HK-2 (cell line): ENCODE results near the gene MTHFD2L.
A peak's percentile ranks its signal among the peaks of the same experiment; 100 is the strongest.

Experiments used
- DNase-seq: peaks from one replicate; pipeline ENCODE4 v3.0.0-alpha.2; 2018; ENCODE audit not compliant: unreplicated experiment

Gene MTHFD2L

DNA sequence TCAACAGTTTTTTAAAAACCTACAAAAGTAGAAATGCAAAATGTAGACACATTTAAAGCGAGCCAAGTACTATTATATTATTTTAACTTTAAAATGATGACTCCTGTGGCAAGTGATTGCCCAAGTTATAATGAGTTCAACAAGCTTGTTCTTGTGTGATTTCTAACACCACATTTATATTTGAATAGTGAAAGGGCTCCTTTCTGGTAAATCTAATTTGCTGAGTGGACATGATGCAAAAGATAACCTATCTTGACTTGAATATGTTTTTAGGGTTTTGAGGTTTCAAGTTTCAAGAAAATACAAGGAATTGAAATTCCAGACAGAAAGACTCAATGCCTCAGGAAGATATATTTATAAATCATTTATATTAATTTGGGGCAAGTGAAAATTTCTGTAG lies 149.3 kb downstream of the MTHFD2L start:
- no peak for DNase-seq

DNA sequence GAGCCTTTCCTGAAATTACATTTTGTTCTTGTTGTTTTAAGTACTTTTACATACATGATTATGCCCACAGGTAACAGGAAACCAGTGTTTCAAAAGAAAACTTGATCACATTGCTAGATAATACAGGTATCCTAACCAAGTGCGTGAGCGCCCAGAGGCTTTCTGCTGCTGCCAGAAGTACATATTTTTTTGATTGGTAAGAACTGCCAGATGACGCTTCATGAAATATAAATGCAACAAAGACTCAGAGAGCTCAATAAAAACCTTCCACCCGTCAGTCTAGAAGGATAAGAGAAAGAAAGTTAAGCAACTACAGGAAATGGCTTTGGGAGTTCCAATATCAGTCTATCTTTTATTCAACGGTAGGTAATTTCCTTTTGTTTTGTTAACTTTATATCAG lies 150.3 kb downstream of the MTHFD2L start, which contains the start of gene EPGN:
Gene EPGN (plus strand): TSS at position 256 of the 400 bp plus-strand sequence. CDS start 64 bp downstream, at position 320.
- no peak for DNase-seq

DNA sequence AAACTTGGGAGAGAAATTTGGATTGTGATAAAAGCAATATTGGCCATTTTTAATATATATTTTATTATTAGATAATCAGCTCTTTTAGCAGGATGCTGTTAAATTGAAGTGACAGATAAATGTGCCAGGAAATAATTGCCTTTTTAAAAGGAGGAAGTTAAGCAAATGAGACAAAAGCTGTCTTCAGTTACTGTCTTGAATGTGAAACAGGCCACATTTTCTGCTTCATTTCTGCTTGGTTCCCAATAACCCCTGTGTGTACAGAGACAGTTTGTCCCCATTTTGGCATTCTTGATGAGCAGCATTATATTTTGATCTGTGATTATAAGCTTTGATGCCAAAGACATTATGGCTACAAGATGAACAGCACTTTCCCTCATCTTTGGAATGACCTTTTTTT lies 151.3 kb downstream of the MTHFD2L start:
- DNase-seq: no peak

DNA sequence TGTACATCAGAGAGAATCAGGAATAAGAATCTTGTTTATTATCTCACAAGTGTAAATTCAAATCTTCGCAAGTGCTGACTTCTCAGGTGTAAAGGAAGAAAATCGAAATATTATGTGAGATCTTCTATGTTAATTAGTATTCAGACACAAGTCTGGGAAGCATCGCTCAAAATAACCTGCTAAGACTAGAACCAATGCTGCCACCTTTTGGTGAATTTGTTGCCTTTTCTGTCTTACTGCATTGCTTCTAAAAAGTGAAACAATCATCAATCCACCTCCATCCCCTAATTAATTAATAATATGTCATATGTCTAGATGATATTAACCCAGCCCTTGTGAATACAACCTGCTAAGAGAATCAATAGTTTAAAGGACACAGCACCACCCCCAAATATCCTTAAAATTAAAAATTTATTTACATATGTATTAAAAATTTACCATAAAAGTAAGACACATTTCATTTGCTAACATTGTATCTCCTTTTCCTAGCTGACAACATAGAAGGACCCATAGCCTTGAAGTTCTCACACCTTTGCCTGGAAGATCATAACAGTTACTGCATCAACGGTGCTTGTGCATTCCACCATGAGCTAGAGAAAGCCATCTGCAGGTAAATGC lies 153.9 kb downstream of the MTHFD2L start:
- no peak for DNase-seq

DNA sequence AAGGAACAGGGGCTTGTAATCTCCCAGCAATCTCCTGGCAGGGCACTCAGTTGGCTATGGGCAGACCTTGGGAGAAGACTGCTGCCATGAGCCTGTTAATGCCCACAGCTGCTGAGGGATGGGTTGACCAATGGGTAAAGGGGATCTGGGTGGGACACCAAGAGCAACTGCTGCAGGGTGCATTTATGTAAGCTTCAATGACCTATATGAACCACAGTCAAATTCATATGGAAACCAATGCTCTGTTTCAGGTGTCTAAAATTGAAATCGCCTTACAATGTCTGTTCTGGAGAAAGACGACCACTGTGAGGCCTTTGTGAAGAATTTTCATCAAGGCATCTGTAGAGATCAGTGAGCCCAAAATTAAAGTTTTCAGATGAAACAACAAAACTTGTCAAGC lies 156.4 kb downstream of the MTHFD2L start:
- no peak for DNase-seq

DNA sequence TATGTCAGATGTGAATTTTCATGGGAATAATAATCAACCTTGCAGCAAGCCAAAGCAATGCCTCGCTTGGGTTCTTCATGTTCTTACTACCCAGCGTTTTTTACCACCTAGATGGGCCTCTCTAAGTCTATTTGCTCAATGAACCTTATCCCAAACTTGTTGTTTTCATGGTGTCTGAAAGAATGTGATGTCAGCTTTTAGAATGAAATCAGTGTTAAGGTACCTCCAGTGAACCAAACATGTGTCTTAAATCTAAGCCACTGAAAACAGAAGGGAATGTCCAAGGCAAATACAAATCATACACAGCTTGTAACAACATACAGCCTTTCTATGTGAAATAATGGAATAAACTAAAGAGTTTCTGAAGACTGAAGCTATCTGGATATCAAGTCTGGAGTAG lies 157.0 kb downstream of the MTHFD2L start:
- no peak for DNase-seq

DNA sequence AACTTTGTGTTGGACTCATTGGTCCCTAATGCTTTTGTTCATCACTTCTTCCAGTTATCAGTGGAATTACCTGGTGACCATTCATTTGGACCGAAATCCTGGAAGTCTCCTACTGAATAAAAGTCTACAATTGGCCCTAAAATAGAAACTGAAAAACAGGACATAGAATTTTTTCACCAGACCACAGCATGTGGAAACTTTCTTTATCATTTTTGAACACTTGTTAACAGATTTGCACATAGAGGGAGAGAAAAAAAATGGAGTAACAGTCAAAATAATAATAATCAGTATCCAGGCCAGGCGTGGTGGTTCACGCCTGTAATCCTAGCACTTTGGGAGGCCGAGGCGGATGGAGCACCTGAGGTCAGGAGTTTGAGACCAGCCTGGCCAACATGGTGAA lies 157.5 kb downstream of the MTHFD2L start:
- no peak for DNase-seq

DNA sequence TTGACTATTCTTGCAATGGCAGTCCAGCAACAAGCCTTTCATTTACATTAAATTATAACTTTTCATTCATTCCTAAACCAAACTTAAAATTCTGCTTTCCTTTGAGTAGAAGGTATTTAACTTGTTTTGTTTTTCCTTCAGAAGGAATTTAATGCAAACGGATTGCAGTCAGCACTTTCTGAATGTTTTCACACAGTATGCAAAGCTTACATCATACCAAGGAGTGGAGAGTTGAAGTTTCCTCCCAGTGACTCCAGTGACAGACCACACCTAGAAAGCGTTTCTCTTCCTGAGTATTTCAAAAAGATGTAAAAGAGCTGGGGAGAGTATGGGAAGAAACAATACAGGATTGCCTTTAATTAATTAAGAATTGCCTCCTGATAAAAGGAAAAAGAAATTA lies 158.5 kb downstream of the MTHFD2L start:
- no peak for DNase-seq

DNA sequence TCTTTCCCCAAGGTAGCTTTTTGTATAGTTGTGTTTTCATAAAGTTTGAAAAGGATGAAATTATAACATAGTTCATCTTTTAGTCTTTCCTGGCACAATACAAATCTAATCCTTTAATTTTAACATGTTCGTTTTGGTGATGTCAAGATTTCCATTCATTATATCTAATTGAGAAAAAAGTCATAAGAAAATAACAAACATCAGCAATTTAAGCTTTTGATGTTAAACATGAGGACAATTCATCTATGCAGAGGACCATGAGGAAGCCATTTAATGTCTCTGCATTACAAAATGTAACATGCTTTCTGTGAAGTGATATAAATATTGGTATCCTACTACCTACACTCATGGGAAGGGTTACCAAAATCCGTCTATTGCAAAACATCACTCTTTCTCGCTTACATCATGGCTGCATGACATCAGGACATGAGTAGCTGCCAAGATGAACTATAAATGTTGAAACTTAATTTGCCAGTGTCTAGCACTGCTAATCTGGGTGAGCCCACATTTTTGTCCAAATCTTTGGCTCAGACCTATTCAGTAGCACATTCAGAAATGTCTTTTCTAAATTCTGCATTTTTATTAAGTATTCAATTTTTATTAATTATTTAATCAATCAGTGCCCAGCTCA lies 159.8 kb downstream of the MTHFD2L start:
- DNase-seq: no peak

DNA sequence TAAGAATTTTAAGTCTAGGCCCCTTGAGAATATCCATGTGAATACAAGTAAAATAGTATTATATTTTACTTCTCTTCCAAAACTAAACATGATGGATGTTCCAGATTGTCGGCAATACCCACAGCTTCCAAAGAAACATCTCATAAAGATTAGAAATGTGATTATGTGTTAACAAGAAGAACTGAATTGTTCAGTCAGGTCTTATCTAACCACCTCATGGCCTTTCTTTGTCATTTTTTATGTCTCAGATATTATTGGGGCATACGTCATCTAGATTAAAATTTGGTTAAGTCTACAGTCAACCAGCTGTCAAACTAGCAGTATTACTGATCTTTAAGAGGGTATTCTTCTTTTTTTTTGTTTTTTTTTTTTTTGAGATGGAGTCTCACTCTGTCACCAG lies 160.4 kb downstream of the MTHFD2L start:
- DNase-seq: no peak

DNA sequence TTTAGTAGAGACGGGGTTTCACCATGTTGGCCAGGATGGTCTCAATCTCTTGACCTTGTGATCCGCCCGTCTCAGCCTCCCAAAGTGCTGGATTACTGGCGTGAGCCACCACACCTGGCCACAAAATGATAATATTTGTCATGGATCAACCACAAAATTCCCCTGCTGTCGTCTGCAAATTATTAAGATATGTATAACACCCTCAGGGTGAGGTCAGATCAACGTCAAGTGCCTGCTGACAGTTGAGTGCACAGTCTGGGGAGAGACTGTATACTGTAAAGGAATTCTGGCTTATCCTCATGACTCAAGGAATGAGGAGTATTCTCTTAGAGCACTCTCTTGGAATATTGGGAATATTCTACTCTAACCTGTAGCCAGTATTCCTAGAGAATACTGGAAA lies 161.6 kb downstream of the MTHFD2L start:
- no peak for DNase-seq

DNA sequence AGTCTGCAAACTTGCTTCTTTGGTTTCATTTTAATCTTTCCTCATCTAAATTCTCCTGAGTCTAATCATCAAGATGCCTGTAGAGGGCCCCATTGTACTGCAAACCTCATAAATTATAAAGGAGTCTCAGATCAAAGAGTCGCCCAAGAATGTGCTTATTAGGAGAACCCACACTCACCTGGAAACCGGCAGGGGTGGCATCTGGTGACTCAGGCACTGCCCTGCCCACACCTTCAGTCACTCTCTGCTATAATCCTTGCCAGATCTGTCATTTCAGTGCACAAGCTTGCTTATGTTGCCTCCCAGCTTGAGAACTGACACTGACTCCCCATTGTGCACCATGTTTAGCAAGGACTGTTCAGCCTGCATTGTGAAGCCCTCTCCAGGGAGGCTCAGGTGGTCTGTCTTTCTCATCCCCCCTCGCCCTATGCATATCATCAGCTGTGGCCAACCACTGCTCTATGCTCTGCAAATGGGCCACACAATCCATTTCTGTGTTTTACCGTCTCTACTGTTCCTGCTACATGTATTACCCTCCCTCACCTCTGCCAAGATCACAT lies 162.7 kb downstream of the MTHFD2L start:
- DNase-seq: peak; percentile 53

DNA sequence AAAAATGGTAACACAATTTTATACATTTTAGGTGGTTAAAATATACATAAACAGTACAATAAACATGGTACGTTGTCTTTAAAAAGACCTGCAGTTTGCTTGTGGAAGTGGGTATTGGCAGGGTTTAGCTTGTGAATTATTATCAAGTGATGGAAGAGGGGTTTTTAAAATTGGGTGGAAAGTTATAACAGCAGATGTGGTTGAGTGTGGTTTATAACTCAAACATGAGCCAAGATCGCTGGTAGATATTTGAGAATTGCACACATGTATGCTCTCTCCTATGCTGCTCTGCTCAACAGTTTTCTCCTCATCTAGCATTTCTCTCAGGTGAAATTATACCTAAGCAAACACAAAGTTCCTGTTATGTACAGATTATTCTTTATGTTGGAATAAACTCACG lies 164.4 kb downstream of the MTHFD2L start:
- DNase-seq: no peak

DNA sequence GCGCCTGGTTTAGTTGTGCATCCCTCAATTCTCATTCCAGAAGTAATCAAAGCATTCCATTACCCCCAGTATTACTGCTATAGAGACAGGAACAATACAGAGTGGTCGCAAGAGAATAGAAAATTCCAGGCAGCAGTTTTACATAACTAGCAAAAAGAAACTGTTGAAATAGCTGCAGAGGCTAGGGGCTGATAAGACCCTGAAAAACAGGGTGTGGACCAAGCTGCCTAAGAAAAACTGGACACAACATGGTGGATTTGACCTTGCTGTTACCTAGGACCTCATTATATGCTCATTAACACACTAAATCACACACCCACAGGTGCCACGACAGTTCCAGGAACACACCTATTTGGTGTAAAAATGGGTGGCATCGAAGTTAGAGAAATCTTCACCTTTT lies 165.7 kb downstream of the MTHFD2L start:
- no peak for DNase-seq

DNA sequence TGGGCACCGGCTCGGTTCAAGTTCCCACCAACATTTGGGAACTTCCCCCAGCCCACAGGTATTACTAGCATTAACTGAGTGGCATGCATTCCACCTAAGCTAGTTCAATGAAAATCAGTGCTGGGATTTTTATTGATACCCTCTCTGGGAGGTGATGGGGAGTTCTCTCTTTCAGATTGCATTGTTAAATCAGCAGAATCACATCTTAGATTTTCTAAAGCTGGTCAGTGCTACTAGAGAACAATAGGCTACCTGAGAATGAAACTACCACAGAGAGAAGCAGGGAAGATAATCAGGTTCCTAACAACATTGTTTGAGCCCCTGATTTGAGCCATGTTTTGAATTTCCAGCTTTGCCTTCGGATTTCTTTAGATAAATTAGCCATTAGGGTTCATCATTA lies 166.3 kb downstream of the MTHFD2L start:
- no peak for DNase-seq

DNA sequence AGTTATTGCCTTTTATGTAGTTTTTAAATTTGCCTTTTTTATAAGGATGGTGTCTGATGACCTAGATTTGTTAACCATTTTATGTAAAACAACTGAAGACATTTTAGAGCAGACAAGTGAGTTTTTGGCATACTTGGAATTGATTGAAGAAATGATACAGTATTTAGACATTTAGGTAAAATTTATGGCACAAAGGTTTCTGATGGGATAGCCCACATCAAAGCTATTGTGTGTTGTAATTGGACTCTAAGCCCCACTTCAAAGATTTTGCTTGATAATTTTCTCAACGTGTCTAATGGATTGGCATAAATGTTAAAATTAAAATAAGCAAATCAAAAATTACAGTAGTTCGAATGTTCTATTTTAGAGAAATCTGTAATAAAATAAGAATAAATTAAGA lies 168.0 kb downstream of the MTHFD2L start:
- DNase-seq: no peak

DNA sequence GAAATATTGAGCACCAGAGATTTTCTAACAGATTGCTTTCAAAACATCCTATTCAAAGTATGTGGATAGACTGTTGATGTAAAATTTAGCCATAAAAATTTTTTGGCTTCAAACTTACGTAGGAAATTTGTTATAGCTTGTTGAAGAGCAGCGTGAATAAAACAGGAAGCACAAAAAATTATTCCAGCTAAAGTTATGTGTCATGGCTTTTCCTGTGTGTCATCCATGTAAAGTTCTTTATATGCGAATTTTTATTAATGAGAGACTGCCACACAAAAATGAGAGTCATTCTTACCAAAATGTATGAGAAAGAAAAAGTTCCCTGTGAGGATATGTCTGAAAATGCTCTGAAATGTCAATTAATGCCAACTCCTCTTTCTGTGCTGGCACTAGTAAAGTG lies 169.8 kb downstream of the MTHFD2L start:
- no peak for DNase-seq

DNA sequence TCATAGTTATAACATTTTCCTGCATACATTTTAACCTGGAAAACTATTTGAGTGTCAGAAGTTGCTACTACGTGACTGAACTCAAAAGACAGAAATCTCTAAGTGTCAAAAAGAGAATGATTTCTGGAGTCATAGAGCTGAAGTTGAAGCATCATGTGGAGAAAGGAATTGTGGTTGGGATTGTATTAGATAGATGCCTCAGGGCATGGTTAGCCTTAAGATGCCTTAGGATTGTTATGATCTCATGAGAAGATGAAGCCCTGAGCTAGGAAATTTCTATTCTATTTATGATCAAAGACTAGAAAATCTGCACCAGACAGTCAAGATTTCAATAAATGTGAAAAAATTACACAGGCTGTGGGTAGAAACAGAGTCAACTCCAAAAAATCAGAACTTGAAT lies 170.6 kb downstream of the MTHFD2L start:
- DNase-seq: no peak

DNA sequence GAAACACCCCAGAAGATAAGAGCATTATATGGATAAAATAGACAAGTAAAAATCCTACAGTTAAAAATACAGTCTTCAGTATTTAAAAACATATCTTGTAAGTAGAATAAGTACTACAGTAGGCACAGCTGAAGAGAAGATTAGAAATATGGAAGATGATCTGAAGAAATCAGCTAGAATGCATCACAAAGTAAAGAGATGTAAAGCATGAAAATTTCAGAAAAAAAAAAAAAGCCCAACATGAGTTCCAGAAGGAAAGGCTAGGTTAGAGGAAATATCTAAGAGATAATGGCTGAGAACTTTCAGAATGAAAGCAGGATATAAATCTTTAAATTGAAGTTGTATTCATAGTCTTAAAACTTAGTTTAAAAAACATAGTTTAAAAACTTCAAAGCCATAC lies 171.4 kb downstream of the MTHFD2L start:
- DNase-seq: no peak

DNA sequence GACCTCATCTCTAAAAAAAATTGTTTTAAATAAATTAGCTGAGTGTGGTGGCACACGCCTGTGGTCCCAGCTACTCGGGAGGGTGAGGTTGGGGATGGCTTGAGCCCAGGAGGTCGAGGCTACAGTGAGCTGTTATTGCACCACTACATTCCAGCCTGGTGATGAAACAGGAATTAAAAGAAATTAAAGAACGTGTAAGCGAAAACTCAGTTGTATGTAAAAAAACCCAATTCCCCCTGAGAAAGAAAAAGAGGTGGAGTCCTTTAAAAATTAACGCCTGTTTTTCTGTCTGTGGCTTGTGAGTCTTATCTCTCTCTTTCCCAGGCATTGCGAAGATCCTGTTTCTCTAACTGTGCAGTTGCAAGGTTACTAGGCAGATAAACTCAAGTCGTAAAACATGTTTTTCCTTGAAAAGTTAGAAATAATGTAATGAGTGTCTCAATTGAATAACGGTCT lies 172.4 kb downstream of the MTHFD2L start:
- DNase-seq: no peak

DNA sequence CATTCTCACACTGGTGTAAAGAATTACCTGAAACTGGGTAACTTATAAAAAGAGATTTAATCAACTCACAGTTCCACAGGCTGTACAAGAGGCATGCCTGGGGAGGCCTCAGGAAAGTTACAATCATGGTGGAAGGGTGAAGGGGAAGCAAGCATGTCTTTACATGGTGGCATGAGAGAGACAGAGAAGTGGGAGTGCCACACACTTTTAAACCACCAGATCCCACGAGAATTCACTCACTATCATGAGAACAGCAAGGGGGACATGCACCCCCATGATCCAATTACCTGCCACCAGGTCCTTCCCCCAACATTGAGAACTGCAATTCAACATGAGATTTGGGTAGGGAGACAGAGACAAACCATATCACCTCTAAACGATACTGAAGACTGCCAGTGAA lies 173.3 kb downstream of the MTHFD2L start:
- DNase-seq: no peak

DNA sequence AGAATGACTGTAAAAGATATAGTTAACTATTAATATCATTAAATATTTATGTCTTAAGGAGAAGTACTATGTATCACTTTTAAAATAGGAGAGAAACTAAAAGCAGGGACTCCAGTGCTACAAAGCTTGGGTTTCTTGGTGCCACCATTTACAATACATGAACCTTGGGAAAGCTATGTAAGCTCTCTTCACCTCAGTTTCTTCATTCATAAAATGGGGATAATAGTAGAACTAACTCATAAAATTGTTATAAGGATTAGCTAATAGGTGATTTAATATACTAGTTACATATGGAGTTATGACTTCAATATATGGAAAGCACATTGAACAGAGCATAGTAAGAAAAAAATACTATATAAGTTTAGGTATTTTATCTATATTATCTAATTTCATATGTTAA lies 174.0 kb downstream of the MTHFD2L start:
- no peak for DNase-seq

DNA sequence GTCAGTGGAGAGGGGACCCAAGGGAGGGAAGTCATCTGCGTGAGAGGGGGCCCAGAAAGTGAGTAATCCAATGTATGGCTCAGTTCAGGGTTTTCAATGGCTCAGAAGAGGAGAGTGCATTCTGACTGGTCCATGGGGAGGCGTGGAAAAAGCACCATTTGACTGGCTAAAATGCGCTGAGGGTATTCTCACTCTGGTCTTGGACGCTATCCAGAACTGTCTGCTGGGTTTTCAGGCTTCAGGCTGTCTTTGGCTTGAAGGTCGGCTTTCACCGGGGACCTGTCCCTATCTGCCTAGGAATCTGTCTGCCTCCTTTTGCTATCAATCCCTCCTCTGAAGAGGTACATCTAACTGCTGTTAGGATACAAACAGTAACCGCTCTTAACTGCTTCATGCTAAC lies 176.7 kb downstream of the MTHFD2L start:
- DNase-seq: no peak
